ENCODE results near the gene NNMT. TPM values are rescaled to one million over a fixed set of nuclear protein-coding genes. Genes with fewer than 3 reads are reported as not detected.

Gene NNMT
- polyA plus RNA-seq, 3 donors from 2014 or later, result 0.68 to 1.0 TPM; not detected in 1

- Mint-ChIP-seq H3K27me3 (ENCODE audit: low read depth in 3 of 3) (peaks cover 2 to 22% (median 3%) of the 10 kb centered on the region in 3 donors), H3K4me1 (no peaks in the 10 kb centered on the region), H3K4me3 (no peak overlapping the region), H3K9me3 (no peaks in the 10 kb centered on the region), H3K36me3 (peaks cover 0 to 5% (median 0%) of the 10 kb centered on the region in 3 donors), H3K27ac (no peak overlapping the region)
- DNase-seq, result no peak
Observed at GRCh38 chr11:114270531-114271270, 25.5 kb upstream of the NNMT start.

- no peak overlapping the region for H3K4me3 Mint-ChIP-seq
- no peaks in the 10 kb centered on the region for H3K4me1 Mint-ChIP-seq
- peaks cover 2 to 22% (median 3%) of the 10 kb centered on the region in 3 donors for H3K27me3 Mint-ChIP-seq (ENCODE audit: low read depth in 3 of 3)
- H3K36me3 Mint-ChIP-seq, result peaks cover 0 to 5% (median 0%) of the 10 kb centered on the region in 3 donors
- DNase-seq, result no peak
- no peak overlapping the region for H3K27ac Mint-ChIP-seq
- H3K9me3 Mint-ChIP-seq, result no peaks in the 10 kb centered on the region
Observed at GRCh38 chr11:114271316-114271715, 24.9 kb upstream of the NNMT start.

GRCh38 chr11:114272311-114272710 lies 23.9 kb upstream of the NNMT start:
- Mint-ChIP-seq H3K9me3 (no peaks in the 10 kb centered on the region), H3K27me3 (ENCODE audit: low read depth in 3 of 3) (peaks cover 3 to 22% (median 3%) of the 10 kb centered on the region in 3 donors), H3K4me1 (no peaks in the 10 kb centered on the region), H3K36me3 (peaks cover 0 to 5% (median 0%) of the 10 kb centered on the region in 3 donors), H3K27ac (no peak overlapping the region), H3K4me3 (no peak overlapping the region)
- DNase-seq, result no peak

GRCh38 chr11:114273071-114273470 lies 23.1 kb upstream of the NNMT start:
- Mint-ChIP-seq H3K27ac (no peak overlapping the region), H3K4me1 (no peaks in the 10 kb centered on the region), H3K27me3 (ENCODE audit: low read depth in 3 of 3) (peaks cover 2 to 20% (median 3%) of the 10 kb centered on the region in 3 donors), H3K9me3 (no peaks in the 10 kb centered on the region), H3K36me3 (peaks cover 0 to 5% (median 0%) of the 10 kb centered on the region in 3 donors), H3K4me3 (no peak overlapping the region)
- no peak for DNase-seq

- DNase-seq, result no peak
- no peak overlapping the region for H3K27ac Mint-ChIP-seq
- H3K36me3 Mint-ChIP-seq, result peaks cover 0 to 5% (median 0%) of the 10 kb centered on the region in 3 donors
- H3K4me1 Mint-ChIP-seq, result no peaks in the 10 kb centered on the region
- H3K9me3 Mint-ChIP-seq, result no peaks in the 10 kb centered on the region
- peaks cover 2 to 21% (median 3%) of the 10 kb centered on the region in 3 donors for H3K27me3 Mint-ChIP-seq (ENCODE audit: low read depth in 3 of 3)
- no peak overlapping the region for H3K4me3 Mint-ChIP-seq
Observed at GRCh38 chr11:114273890-114274635, 22.1 kb upstream of the NNMT start.

- peaks cover 0 to 5% (median 2%) of the 10 kb centered on the region in 3 donors for H3K36me3 Mint-ChIP-seq
- H3K27ac Mint-ChIP-seq, result no peak overlapping the region
- H3K4me1 Mint-ChIP-seq, result peaks cover 0 to 2% of the 10 kb centered on the region in 2 donors
- H3K9me3 Mint-ChIP-seq, result no peaks in the 10 kb centered on the region
- H3K27me3 Mint-ChIP-seq (ENCODE audit: low read depth in 3 of 3), result peaks cover 2 to 26% (median 3%) of the 10 kb centered on the region in 3 donors
- H3K4me3 Mint-ChIP-seq, result no peak overlapping the region
- DNase-seq, result no peak
Observed at GRCh38 chr11:114274637-114275036, 21.6 kb upstream of the NNMT start.

- H3K36me3 Mint-ChIP-seq, result peaks cover 0 to 5% (median 4%) of the 10 kb centered on the region in 3 donors
- H3K4me3 Mint-ChIP-seq, result no peak overlapping the region
- DNase-seq, result no peak
- no peaks in the 10 kb centered on the region for H3K9me3 Mint-ChIP-seq
- peaks cover 1 to 6% of the 10 kb centered on the region in 2 donors for H3K4me1 Mint-ChIP-seq
- peaks cover 2 to 26% (median 3%) of the 10 kb centered on the region in 3 donors for H3K27me3 Mint-ChIP-seq (ENCODE audit: low read depth in 3 of 3)
- no peak overlapping the region for H3K27ac Mint-ChIP-seq
Observed at GRCh38 chr11:114275280-114275679, 20.9 kb upstream of the NNMT start.

GRCh38 chr11:114276077-114276476 lies 20.1 kb upstream of the NNMT start:
- H3K9me3 Mint-ChIP-seq, result no peaks in the 10 kb centered on the region
- H3K36me3 Mint-ChIP-seq, result peaks cover 0 to 4% (median 0%) of the 10 kb centered on the region in 3 donors
- no peak for DNase-seq
- no peak overlapping the region for H3K4me3 Mint-ChIP-seq
- peaks cover 1 to 6% of the 10 kb centered on the region in 2 donors for H3K4me1 Mint-ChIP-seq
- H3K27ac Mint-ChIP-seq, result no peak overlapping the region
- H3K27me3 Mint-ChIP-seq (ENCODE audit: low read depth in 3 of 3), result peaks cover 3 to 22% (median 4%) of the 10 kb centered on the region in 3 donors

GRCh38 chr11:114277637-114278341 lies 18.4 kb upstream of the NNMT start:
- Mint-ChIP-seq H3K27me3 (ENCODE audit: low read depth in 3 of 3) (peaks cover 4 to 13% (median 5%) of the 10 kb centered on the region in 3 donors), H3K4me3 (no peak overlapping the region), H3K27ac (peak overlapping the region in 1 of 6 donors; percentile 27), H3K9me3 (no peaks in the 10 kb centered on the region), H3K36me3 (peaks cover 0 to 4% (median 0%) of the 10 kb centered on the region in 3 donors), H3K4me1 (peaks cover 1 to 6% of the 10 kb centered on the region in 2 donors)
- DNase-seq, result no peak

GRCh38 chr11:114278342-114279065 lies 17.7 kb upstream of the NNMT start:
- H3K27me3 Mint-ChIP-seq (ENCODE audit: low read depth in 3 of 3), result peaks cover 4 to 10% (median 5%) of the 10 kb centered on the region in 3 donors
- H3K9me3 Mint-ChIP-seq, result no peaks in the 10 kb centered on the region
- DNase-seq, result no peak
- no peak overlapping the region for H3K4me3 Mint-ChIP-seq
- H3K4me1 Mint-ChIP-seq, result peaks cover 1 to 6% of the 10 kb centered on the region in 2 donors
- peaks cover 0 to 4% (median 0%) of the 10 kb centered on the region in 3 donors for H3K36me3 Mint-ChIP-seq
- peak overlapping the region in 1 of 6 donors; percentile 27 for H3K27ac Mint-ChIP-seq

GRCh38 chr11:114279792-114280546 lies 16.2 kb upstream of the NNMT start:
- Mint-ChIP-seq H3K4me1 (peaks cover 1 to 6% of the 10 kb centered on the region in 2 donors), H3K27ac (no peak overlapping the region), H3K27me3 (ENCODE audit: low read depth in 3 of 3) (peaks cover 4 to 8% (median 5%) of the 10 kb centered on the region in 3 donors), H3K36me3 (peaks cover 0 to 4% (median 0%) of the 10 kb centered on the region in 3 donors), H3K4me3 (no peak overlapping the region), H3K9me3 (no peaks in the 10 kb centered on the region)
- no peak for DNase-seq

- DNase-seq, result no peak
- Mint-ChIP-seq H3K27ac (no peak overlapping the region), H3K4me1 (peaks cover 1 to 6% of the 10 kb centered on the region in 2 donors), H3K27me3 (ENCODE audit: low read depth in 3 of 3) (peaks cover 4 to 8% (median 5%) of the 10 kb centered on the region in 3 donors), H3K4me3 (no peak overlapping the region), H3K9me3 (no peaks in the 10 kb centered on the region), H3K36me3 (peaks cover 0 to 4% (median 0%) of the 10 kb centered on the region in 3 donors)
Observed at GRCh38 chr11:114280696-114281095, 15.5 kb upstream of the NNMT start.

Measured in immature natural killer cell (primary cell).